Prostate gland (tissue), 2 donors: Measurements from ENCODE around the gene PTP4A1. TPM values are rescaled to one million over a fixed set of nuclear protein-coding genes. Genes with fewer than 3 reads are reported as not detected.

Source experiments
- DNase-seq: peaks from one replicate; pipeline ENCODE4 v3.0.0-alpha.2; 2019; ENCODE audit warnings: low spot score
- H3K27ac ChIP-seq, 2 donors: fragments of 200-600 bp; sonication (generic); 2 replicates each; pipeline ENCODE4 v1.5.1; 2017 to 2019
- H3K27me3 ChIP-seq: fragments of 200-600 bp; sonication (generic); replicated peaks from 2 replicates; pipeline ENCODE4 v1.5.1; 2019; ENCODE audit not compliant: insufficient read depth
- H3K36me3 ChIP-seq, 2 donors: fragments of 200-600 bp; sonication (generic); 1 replicate in 1 of 2; 2 replicates in 1 of 2; pipeline versions ENCODE4 v1.5.1 to v1.8.1; 2017 to 2019
- H3K4me1 ChIP-seq: fragments of 200-600 bp; sonication (generic); replicated peaks from 2 replicates; pipeline ENCODE4 v1.5.1; 2019
- H3K4me3 ChIP-seq, 2 donors: fragments of 200-600 bp; sonication (generic); 2 replicates each; pipeline ENCODE4 v1.5.1; 2017 to 2019
- H3K9me3 ChIP-seq: fragments of 200-600 bp; sonication (generic); 2 replicates; pipeline ENCODE4 v1.5.1; 2017
- POLR2A ChIP-seq: fragments of 450-650 bp; IDR thresholded peaks from one replicate; pipeline ENCODE4 v1.6.1; 2016; ENCODE audit warnings: antibody characterized with exemption, mild to moderate bottlenecking
- POLR2AphosphoS5 ChIP-seq: sonication (generic); formaldehyde crosslinking; IDR thresholded peaks from one replicate; pipeline ENCODE4 v1.6.1; 2017; ENCODE audit warnings: antibody characterized with exemption
- WGBS: methylation state at CpG from one replicate; pipeline ENCODE4 v1.1.5; 2018; 5-methylcytosine and 5-hydroxymethylcytosine counted together
- intact Hi-C: fragments of 100-400 bp; cut with DNase I; formaldehyde crosslinking; loops from one replicate; pipeline ENCODE4 v1.14.2; 2022
- total RNA-seq, 2 donors: library from RNA; depleted of rRNA; stranded (reverse); fragments of >200 nt; gene quantifications; one replicate each; pipeline ENCODE4 v1.1.0, GENCODE V29; 2016
- TF ChIP-seq, protein P1 (sequence below), 4 experiments: fragments of 200-600 bp in 2 of 4; fragments of 450-650 bp in 2 of 4; sonication (generic) in 2 of 4; IDR thresholded peaks; 1 replicate in 3 of 4; 2 replicates in 1 of 4; pipeline ENCODE4 v1.5.1; 2016 to 2019; ENCODE audit warnings: antibody characterized with exemption in 4 of 4, mild to moderate bottlenecking in 2 of 4, moderate library complexity in 2 of 4

The PTP4A1 gene
- total RNA-seq, 2 donors from 2014 or later, result 25.5 to 29.3 TPM

- 57% methylated on average over 3 of the region's 3 CpGs for WGBS
- Histone ChIP-seq H3K36me3 (no peaks in the 10 kb centered on the region), H3K27me3 (no peaks in the 10 kb centered on the region), H3K27ac (no peak overlapping the region), H3K4me3 (no peak overlapping the region), H3K4me1 (no peaks in the 10 kb centered on the region), H3K9me3 (no peaks in the 10 kb centered on the region)
- DNase-seq, result no peak
- TF ChIP-seq, protein P1, sequence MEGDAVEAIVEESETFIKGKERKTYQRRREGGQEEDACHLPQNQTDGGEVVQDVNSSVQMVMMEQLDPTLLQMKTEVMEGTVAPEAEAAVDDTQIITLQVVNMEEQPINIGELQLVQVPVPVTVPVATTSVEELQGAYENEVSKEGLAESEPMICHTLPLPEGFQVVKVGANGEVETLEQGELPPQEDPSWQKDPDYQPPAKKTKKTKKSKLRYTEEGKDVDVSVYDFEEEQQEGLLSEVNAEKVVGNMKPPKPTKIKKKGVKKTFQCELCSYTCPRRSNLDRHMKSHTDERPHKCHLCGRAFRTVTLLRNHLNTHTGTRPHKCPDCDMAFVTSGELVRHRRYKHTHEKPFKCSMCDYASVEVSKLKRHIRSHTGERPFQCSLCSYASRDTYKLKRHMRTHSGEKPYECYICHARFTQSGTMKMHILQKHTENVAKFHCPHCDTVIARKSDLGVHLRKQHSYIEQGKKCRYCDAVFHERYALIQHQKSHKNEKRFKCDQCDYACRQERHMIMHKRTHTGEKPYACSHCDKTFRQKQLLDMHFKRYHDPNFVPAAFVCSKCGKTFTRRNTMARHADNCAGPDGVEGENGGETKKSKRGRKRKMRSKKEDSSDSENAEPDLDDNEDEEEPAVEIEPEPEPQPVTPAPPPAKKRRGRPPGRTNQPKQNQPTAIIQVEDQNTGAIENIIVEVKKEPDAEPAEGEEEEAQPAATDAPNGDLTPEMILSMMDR (IDR thresholded peaks at IDR 0.05), result no peak
- TF ChIP-seq POLR2A, result no peak
- no peak for TF ChIP-seq POLR2AphosphoS5
- intact Hi-C loops, result no loop called here
These were observed 28.3 kb upstream of the PTP4A1 start for GRCh38 chr6:63543982-63544381.

- intact Hi-C loops, result no loop called here
- DNase-seq, result no peak
- H3K36me3 ChIP-seq, result no peaks in the 10 kb centered on the region
- WGBS, result 94% methylated on average over 6 of the region's 6 CpGs
- H3K9me3 ChIP-seq, result no peaks in the 10 kb centered on the region
- no peak overlapping the region for H3K4me3 ChIP-seq
- no peaks in the 10 kb centered on the region for H3K27me3 ChIP-seq
- H3K27ac ChIP-seq, result no peak overlapping the region
- no peaks in the 10 kb centered on the region for H3K4me1 ChIP-seq
- TF ChIP-seq, protein P1 (IDR thresholded peaks at IDR 0.05), result no peak
- TF ChIP-seq POLR2AphosphoS5, result no peak
- TF ChIP-seq POLR2A, result no peak
These were observed 26.0 kb upstream of the PTP4A1 start for GRCh38 chr6:63546236-63546635.

DNA sequence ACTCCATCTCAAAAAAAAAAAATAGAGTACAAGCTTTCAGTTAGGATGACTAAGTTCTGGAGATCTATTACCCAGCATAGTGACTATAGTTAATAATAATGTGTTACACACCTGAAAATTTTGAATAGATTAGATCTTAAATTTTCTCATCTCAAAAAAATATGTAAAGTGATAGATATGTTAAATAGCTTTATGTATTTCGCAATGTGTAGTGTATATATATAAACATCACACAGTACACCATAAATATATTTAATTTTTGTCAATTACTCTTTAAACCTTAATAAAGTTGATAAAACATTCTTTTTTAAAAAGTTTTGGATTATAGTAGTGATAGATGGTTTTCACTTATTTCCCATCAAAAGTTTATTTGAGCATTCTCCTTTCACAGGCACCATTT lies 25.6 kb upstream of the PTP4A1 start:
- intact Hi-C loops, result no loop called here
- DNase-seq, result no peak
- Histone ChIP-seq H3K4me1 (no peaks in the 10 kb centered on the region), H3K27ac (no peak overlapping the region), H3K27me3 (no peaks in the 10 kb centered on the region), H3K4me3 (no peak overlapping the region), H3K9me3 (no peaks in the 10 kb centered on the region), H3K36me3 (no peaks in the 10 kb centered on the region)
- 98% methylated on average over 1 of the region's 1 CpG for WGBS
- TF ChIP-seq, protein P1 (IDR thresholded peaks at IDR 0.05), result no peak
- TF ChIP-seq POLR2AphosphoS5 (no peak), POLR2A (no peak)

- Histone ChIP-seq H3K27ac (no peak overlapping the region), H3K9me3 (no peaks in the 10 kb centered on the region), H3K27me3 (no peaks in the 10 kb centered on the region), H3K4me1 (no peaks in the 10 kb centered on the region), H3K4me3 (no peak overlapping the region), H3K36me3 (no peaks in the 10 kb centered on the region)
- no peak for DNase-seq
- WGBS, result 88% methylated on average over 5 of the region's 5 CpGs
- no peak for TF ChIP-seq POLR2A
- TF ChIP-seq, protein P1 (IDR thresholded peaks at IDR 0.05), result no peak
- TF ChIP-seq POLR2AphosphoS5, result no peak
- intact Hi-C loops, result no loop called here
These were observed 23.2 kb upstream of the PTP4A1 start for GRCh38 chr6:63549076-63549475.

DNA sequence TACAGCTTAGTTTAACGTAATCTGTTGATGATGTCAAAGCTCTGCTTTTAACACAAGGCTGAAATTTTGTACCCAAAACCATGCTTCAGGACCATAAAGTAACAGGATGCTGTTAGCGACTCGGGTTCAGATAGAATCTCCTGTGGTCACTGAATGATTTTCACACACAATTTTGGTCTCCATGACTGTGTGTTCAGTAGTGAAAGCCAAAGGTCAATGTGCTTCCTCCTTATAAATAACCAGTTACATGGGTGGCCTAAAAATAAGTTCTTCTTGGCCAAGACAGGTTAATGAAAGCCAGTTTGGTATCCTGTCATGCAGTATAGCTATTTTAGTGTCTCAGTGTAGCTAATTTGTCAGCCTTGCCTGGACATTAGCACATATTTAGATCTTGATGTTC lies 19.1 kb upstream of the PTP4A1 start:
- WGBS, result 74% methylated on average over 3 of the region's 3 CpGs
- Histone ChIP-seq H3K9me3 (no peaks in the 10 kb centered on the region), H3K36me3 (no peaks in the 10 kb centered on the region), H3K4me3 (no peak overlapping the region), H3K27me3 (no peaks in the 10 kb centered on the region), H3K4me1 (no peaks in the 10 kb centered on the region), H3K27ac (no peak overlapping the region)
- intact Hi-C loops, result no loop called here
- DNase-seq, result no peak
- TF ChIP-seq, protein P1 (IDR thresholded peaks at IDR 0.05), result no peak
- TF ChIP-seq POLR2AphosphoS5 (no peak), POLR2A (no peak)
